ENCODE measurements around the gene DNAJB8. TPM values are rescaled to one million over a fixed set of nuclear protein-coding genes. Genes with fewer than 3 reads are reported as not detected.

Gene DNAJB8
- total and polyA plus RNA-seq, 12 donors = not detected

DNA sequence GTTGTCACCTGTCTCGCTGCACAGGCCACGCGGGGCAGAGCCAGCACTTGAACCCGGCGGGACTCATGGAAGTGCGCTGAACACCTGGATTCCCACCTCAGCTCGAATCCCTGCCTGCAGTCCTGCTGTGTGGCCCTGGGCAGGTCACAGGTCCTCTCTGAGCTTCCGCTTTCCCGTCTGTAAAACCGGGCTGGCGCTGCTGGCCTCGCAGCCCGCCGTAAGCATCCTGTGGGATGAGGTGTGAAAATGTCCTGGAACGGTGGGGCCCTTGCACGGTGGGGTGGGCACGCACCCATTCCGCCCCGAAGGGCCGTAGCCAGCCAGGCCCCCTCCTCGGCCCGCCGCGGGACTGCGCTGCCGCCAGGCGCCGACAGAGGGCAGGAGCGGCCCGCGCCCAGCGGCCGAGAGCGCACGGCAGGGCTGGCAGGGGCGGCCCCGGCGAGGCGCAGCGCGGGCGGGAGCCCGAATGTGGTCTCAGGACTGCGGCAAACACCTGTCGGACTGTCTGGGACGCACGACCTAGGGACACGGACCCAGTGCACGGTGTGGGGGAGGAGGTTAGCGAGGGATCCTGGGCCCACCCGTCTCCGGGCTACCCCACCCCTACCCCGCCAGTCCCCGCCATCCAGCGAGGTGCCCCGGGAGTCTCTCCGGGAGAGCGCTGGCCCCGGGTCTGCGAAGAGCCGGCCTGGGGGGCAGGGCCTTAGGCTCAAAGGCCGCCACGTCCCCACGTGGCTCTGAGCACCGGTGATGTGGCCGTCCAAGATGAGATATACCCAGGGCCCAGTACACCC lies 40.4 kb downstream of the DNAJB8 start:
- peak in 1 of 2 donors; percentile 56 for DNase-seq
- no peaks in the 10 kb centered on the region for H3K9me3 ChIP-seq
- H3K4me1 ChIP-seq = peaks cover 0 to 16% (median 7%) of the 10 kb centered on the region in 9 donors
- TF ChIP-seq, protein P1, sequence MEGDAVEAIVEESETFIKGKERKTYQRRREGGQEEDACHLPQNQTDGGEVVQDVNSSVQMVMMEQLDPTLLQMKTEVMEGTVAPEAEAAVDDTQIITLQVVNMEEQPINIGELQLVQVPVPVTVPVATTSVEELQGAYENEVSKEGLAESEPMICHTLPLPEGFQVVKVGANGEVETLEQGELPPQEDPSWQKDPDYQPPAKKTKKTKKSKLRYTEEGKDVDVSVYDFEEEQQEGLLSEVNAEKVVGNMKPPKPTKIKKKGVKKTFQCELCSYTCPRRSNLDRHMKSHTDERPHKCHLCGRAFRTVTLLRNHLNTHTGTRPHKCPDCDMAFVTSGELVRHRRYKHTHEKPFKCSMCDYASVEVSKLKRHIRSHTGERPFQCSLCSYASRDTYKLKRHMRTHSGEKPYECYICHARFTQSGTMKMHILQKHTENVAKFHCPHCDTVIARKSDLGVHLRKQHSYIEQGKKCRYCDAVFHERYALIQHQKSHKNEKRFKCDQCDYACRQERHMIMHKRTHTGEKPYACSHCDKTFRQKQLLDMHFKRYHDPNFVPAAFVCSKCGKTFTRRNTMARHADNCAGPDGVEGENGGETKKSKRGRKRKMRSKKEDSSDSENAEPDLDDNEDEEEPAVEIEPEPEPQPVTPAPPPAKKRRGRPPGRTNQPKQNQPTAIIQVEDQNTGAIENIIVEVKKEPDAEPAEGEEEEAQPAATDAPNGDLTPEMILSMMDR (IDR thresholded peaks at IDR 0.05) = peak; percentile 69 to 98 (median 88)
- H3K27me3 ChIP-seq = peaks cover 0 to 32% (median 19%) of the 10 kb centered on the region in 7 donors
- intact Hi-C loops (cut with DNase I) = loop anchor here (1.0 to 10.0 kb wide), 12 partner anchors 51 to 332 kb away; no protein-coding TSS in a partner anchor
- peak overlapping the region in 9 of 10 donors; percentile 8 to 46 (median 35) for H3K4me3 ChIP-seq
- WGBS, 2 donors = 9 to 10% methylated on average over 66 of the region's 66 CpGs
- no peak overlapping the region for H3K27ac ChIP-seq
- peak; percentile 76 to 93 (median 86) for ATAC-seq
- H3K36me3 ChIP-seq = no peaks in the 10 kb centered on the region

DNA sequence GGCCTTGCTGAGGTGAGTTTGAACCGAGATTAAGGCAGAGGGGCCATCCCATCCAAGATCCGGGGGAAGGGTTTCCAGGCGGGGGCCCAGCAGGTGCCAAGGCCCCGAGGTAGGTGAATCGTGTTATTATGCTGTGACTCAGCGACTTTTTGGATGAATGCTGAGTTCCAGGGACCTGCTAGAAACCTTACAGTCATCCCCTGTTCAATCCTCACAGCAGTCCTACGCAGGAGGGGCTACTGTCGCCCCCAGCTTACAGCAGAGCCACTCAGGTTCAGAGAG lies 40.9 kb downstream of the DNAJB8 start:
- no peak overlapping the region for H3K27ac ChIP-seq
- peak overlapping the region in 1 of 10 donors; percentile 8 for H3K4me3 ChIP-seq
- no peak for ATAC-seq
- no peaks in the 10 kb centered on the region for H3K36me3 ChIP-seq
- no peak for DNase-seq
- intact Hi-C loops (cut with DNase I) = loop anchor here (1.0 to 10.0 kb wide), 12 partner anchors 52 to 331 kb away; no protein-coding TSS in a partner anchor
- H3K9me3 ChIP-seq = no peaks in the 10 kb centered on the region
- peaks cover 0 to 26% (median 13%) of the 10 kb centered on the region in 7 donors for H3K27me3 ChIP-seq
- TF ChIP-seq, protein P1 (IDR thresholded peaks at IDR 0.05) = no peak
- 74 to 82% methylated on average over 8 of the region's 8 CpGs for WGBS, 2 donors
- H3K4me1 ChIP-seq = peaks cover 0 to 16% (median 7%) of the 10 kb centered on the region in 9 donors

DNA sequence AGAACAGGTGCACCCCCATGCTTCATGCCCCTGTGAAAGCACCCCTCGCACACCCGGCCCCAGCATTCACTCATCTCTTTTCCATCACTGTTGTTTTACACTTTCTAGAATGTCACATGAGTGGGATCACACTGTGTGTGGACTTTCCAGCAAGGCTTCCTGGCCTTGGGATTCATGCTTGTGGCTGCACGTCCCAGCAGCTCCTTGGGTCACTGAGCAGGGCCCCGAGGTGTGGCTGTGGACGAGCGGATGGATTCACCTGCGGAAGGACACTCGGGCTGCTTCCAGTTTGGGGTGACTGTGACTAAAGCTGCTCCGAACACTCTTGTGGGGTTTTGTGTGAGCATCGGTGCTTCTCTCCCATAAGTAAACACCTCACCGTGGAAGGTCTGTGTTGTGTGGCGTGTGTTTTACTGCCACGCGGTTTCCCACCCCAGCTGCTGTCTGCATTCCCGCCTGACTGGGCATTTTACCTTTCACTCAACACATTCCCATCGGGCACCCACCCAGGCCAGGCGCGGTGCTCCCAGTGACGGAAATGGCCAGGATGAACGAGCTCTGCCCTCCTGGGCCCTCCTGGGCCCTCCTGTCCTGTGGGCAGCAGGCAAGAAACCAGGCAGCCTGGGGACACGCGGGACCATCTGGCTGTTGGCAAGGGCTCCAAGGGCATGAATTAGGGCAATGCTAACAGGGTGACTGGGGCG lies 41.4 kb downstream of the DNAJB8 start:
- Histone ChIP-seq H3K9me3 (no peaks in the 10 kb centered on the region), H3K27ac (no peak overlapping the region), H3K27me3 (peaks cover 0 to 22% (median 11%) of the 10 kb centered on the region in 7 donors), H3K4me3 (no peak overlapping the region), H3K36me3 (no peaks in the 10 kb centered on the region), H3K4me1 (peaks cover 0 to 16% (median 7%) of the 10 kb centered on the region in 9 donors)
- TF ChIP-seq, protein P1 (IDR thresholded peaks at IDR 0.05) = no peak
- 75 to 81% methylated on average over 23 of the region's 23 CpGs for WGBS, 2 donors
- ATAC-seq (peak in 2 of 8 donors; percentile 24 to 49), DNase-seq (no peak)
- intact Hi-C loops (cut with DNase I) = loop anchor here (2.0 to 10.0 kb wide), 10 partner anchors 52 to 330 kb away; no protein-coding TSS in a partner anchor

GRCh38 chr3:128424508-128425069 lies 42.1 kb downstream of the DNAJB8 start:
- H3K9me3 ChIP-seq = no peaks in the 10 kb centered on the region
- TF ChIP-seq, protein P1 (IDR thresholded peaks at IDR 0.05) = no peak
- peaks cover 0 to 20% (median 7%) of the 10 kb centered on the region in 7 donors for H3K27me3 ChIP-seq
- no peak overlapping the region for H3K4me3 ChIP-seq
- no peaks in the 10 kb centered on the region for H3K36me3 ChIP-seq
- H3K27ac ChIP-seq = no peak overlapping the region
- WGBS, 2 donors = 91 to 94% methylated on average over 14 of the region's 14 CpGs
- no peak for DNase-seq
- H3K4me1 ChIP-seq = peaks cover 0 to 16% (median 7%) of the 10 kb centered on the region in 9 donors
- intact Hi-C loops (cut with DNase I) = loop anchor here (2.0 to 10.0 kb wide), 10 partner anchors 53 to 330 kb away; no protein-coding TSS in a partner anchor
- no peak for ATAC-seq
